GM19324 (cell line): ENCODE data around the gene ANKS1A.

Source experiments
- ATAC-seq: cut with Tn5 transposase; IDR thresholded peaks from one replicate; pipeline ENCODE4 v1.9.1; 2021; ENCODE audit warnings: mild to moderate bottlenecking, moderate library complexity; ENCODE audit not compliant: unreplicated experiment, low FRiP score

ANKS1A gene

GRCh38 chr6:35139924-35140638, 251.0 kb downstream of the ANKS1A start:
- no peak for ATAC-seq

GRCh38 chr6:35140639-35141006, 251.6 kb downstream of the ANKS1A start:
- no peak for ATAC-seq
